SK-N-SH (cell line): Measurements from ENCODE around the gene HEPHL1. TPM values are rescaled to one million over a fixed set of nuclear protein-coding genes. Genes with fewer than 3 reads are reported as not detected.

ENCODE experiments used
- CTCF ChIA-PET: fragments of 300-600, 350-600 bp; formaldehyde crosslinking; extraction: SDS; loops from one replicate; lab custom pipeline; 2021; lab: Yijun Ruan, JAX
- POLR2A ChIA-PET: fragments of 350-600 bp; sonication (Branson Sonifier 250); formaldehyde crosslinking; extraction: SDS; loops from one replicate; lab custom pipeline; 2020; ENCODE audit warnings: antibody characterized with exemption, inconsistent platforms; lab: Yijun Ruan, JAX
- DNase-seq: peaks from one replicate; pipeline ENCODE4 v3.0.0; 2012
- H2AFZ ChIP-seq: fragments of 200-600 bp; sonication (generic); 2 replicates; pipeline ENCODE4 v1.8.1; 2016; ENCODE audit warnings: antibody characterized with exemption, mild to moderate bottlenecking, low read depth
- H3F3A ChIP-seq: fragments of 200-600 bp; sonication (generic); replicated peaks from 2 replicates; pipeline ENCODE3; 2016; ENCODE audit warnings: antibody characterized with exemption, mild to moderate bottlenecking; ENCODE audit not compliant: insufficient read depth
- H3K27ac ChIP-seq, 2 experiments: fragments of 200-500 bp in 1 of 2; fragments of 200-600 bp in 1 of 2; sonication (Bioruptor generic) in 1 of 2; sonication (generic), shearing (Covaris generic) in 1 of 2; 2 replicates each; pipeline versions ENCODE4 v1.5.1 to v1.6.1; 2014 to 2016; ENCODE audit warnings: low read depth in 2 of 2, inconsistent platforms in 1 of 2, low read length in 1 of 2, mild to moderate bottlenecking in 1 of 2, mixed read lengths in 1 of 2
- H3K27me3 ChIP-seq: fragments of 200-600 bp; sonication (generic), shearing (Covaris generic); 2 replicates; pipeline ENCODE4 v1.6.1; 2016; ENCODE audit warnings: mixed run types; ENCODE audit not compliant: insufficient read depth
- H3K36me3 ChIP-seq, 2 experiments: fragments of 200-500 bp in 1 of 2; fragments of 200-600 bp in 1 of 2; sonication (Bioruptor generic) in 1 of 2; sonication (generic) in 1 of 2; replicated peaks in 1 of 2; 2 replicates each; pipeline versions ENCODE3 to v1.5.1; 2014 to 2016; ENCODE audit warnings: low read length in 1 of 2, mild to moderate bottlenecking in 1 of 2; ENCODE audit not compliant: insufficient read depth in 2 of 2, control insufficient read depth in 1 of 2
- H3K4me1 ChIP-seq, 2 experiments: fragments of 200-500 bp in 1 of 2; fragments of 200-600 bp in 1 of 2; sonication (Bioruptor generic) in 1 of 2; sonication (generic), shearing (Covaris generic) in 1 of 2; 2 replicates each; pipeline versions ENCODE4 v1.5.1 to v1.6.1; 2014 to 2016; ENCODE audit warnings: low read depth in 1 of 2, low read length in 1 of 2, mixed run types in 1 of 2; ENCODE audit not compliant: insufficient read depth in 2 of 2, control insufficient read depth in 1 of 2
- H3K4me2 ChIP-seq: fragments of 200-600 bp; sonication (generic), shearing (Covaris generic); 2 replicates; pipeline ENCODE4 v1.6.1; 2017; ENCODE audit warnings: mixed run types
- H3K4me3 ChIP-seq, 2 experiments: fragments of 200-500 bp in 1 of 2; fragments of 200-600 bp in 1 of 2; sonication (Bioruptor generic) in 1 of 2; sonication (generic), shearing (Covaris generic) in 1 of 2; 2 replicates each; pipeline versions ENCODE4 v1.5.1 to v1.8.1; 2014 to 2016; ENCODE audit warnings: low read depth in 2 of 2, inconsistent platforms in 1 of 2, low read length in 1 of 2, mild to moderate bottlenecking in 1 of 2, mixed read lengths in 1 of 2, moderate library complexity in 1 of 2
- H3K79me2 ChIP-seq: fragments of 200-600 bp; sonication (generic); 2 replicates; pipeline ENCODE4 v1.8.1; 2017; ENCODE audit warnings: mild to moderate bottlenecking; ENCODE audit not compliant: insufficient read depth
- H3K9ac ChIP-seq: fragments of 200-600 bp; sonication (generic); 2 replicates; pipeline ENCODE4 v1.6.1; 2017; ENCODE audit warnings: mixed run types
- H3K9me2 ChIP-seq: fragments of 200-600 bp; sonication (generic); 2 replicates; pipeline ENCODE4 v1.6.1; 2017; ENCODE audit warnings: mixed run types
- H3K9me3 ChIP-seq: fragments of 200-600 bp; sonication (generic); 2 replicates; pipeline ENCODE4 v1.6.1; 2017; ENCODE audit warnings: mixed run types, mild to moderate bottlenecking, moderate library complexity
- H4K20me1 ChIP-seq: fragments of 200-600 bp; sonication (generic); 2 replicates; pipeline ENCODE4 v1.6.1; 2017; ENCODE audit warnings: mild to moderate bottlenecking, mixed run types; ENCODE audit not compliant: insufficient read depth
- CHD2 ChIP-seq: fragments of 150-350 bp; IDR thresholded peaks from 2 replicates; pipeline ENCODE4 v1.6.1; 2018; ENCODE audit warnings: low read length; ENCODE audit not compliant: partially characterized antibody
- ELF1 ChIP-seq: IDR thresholded peaks from 2 replicates; pipeline ENCODE4 v1.4.0; 2012
- EP300 ChIP-seq, 2 experiments: IDR thresholded peaks; 2 replicates each; pipeline versions ENCODE4 v1.4.0 to v1.6.1; 2012; ENCODE audit warnings: borderline replicate concordance in 1 of 2, low read depth in 1 of 2, low read length in 1 of 2
- FOSL2 ChIP-seq: IDR thresholded peaks from 2 replicates; pipeline ENCODE4 v1.4.0; 2012; ENCODE audit warnings: low read depth, mild to moderate bottlenecking, moderate library complexity, borderline replicate concordance
- GABPA ChIP-seq: IDR thresholded peaks from 2 replicates; pipeline ENCODE4 v1.4.0; 2012; ENCODE audit warnings: low read depth, mild to moderate bottlenecking
- GATA2 ChIP-seq: sonication (generic); formaldehyde crosslinking; IDR thresholded peaks from 2 replicates; pipeline ENCODE4 v1.5.0; 2020; ENCODE audit warnings: mild to moderate bottlenecking, missing genetic modification reagents
- JUND ChIP-seq: IDR thresholded peaks from 2 replicates; pipeline ENCODE4 v1.4.0; 2012
- MXI1 ChIP-seq: IDR thresholded peaks from 2 replicates; pipeline ENCODE4 v1.6.1; 2012; ENCODE audit warnings: mild to moderate bottlenecking, low read depth, low read length, improper control_type of control experiment
- POLR2AphosphoS5 ChIP-seq: IDR thresholded peaks from 2 replicates; pipeline ENCODE4 v1.6.1; 2012; ENCODE audit warnings: low read depth, low read length
- RAD21 ChIP-seq: IDR thresholded peaks from 2 replicates; pipeline ENCODE4 v1.6.1; 2012; ENCODE audit warnings: mild to moderate bottlenecking, low read length
- RFX5 ChIP-seq: IDR thresholded peaks from 2 replicates; pipeline ENCODE4 v1.6.1; 2012; ENCODE audit warnings: mild to moderate bottlenecking, improper control_type of control experiment, low read length
- RXRA ChIP-seq: IDR thresholded peaks from 2 replicates; pipeline ENCODE4 v1.4.0; 2012; ENCODE audit warnings: low read depth, mild to moderate bottlenecking, borderline replicate concordance
- TEAD4 ChIP-seq: IDR thresholded peaks from 2 replicates; pipeline ENCODE4 v1.4.0; 2012; ENCODE audit warnings: mild to moderate bottlenecking, borderline replicate concordance; ENCODE audit not compliant: insufficient read depth
- YY1 ChIP-seq: IDR thresholded peaks from 2 replicates; pipeline ENCODE4 v1.4.0; 2012; ENCODE audit warnings: low read depth, mild to moderate bottlenecking
- WGBS: methylation state at CpG from one replicate; pipeline ENCODE4 v1.1.6; 2017; ENCODE audit warnings: low lambda C conversion rate; 5-methylcytosine and 5-hydroxymethylcytosine counted together
- polyA plus RNA-seq, 3 experiments: library from polyadenylated mRNA; depleted of rRNA; stranded (reverse); fragments of >200 nt; gene quantifications; 2 replicates each; pipeline ENCODE4 v1.2.3, GENCODE V29; 2012
- TF ChIP-seq, protein P1 (sequence below): IDR thresholded peaks from 2 replicates; pipeline ENCODE4 v1.6.1; 2012; ENCODE audit warnings: mild to moderate bottlenecking, low read depth, low read length, moderate library complexity
- TF ChIP-seq, protein P2 (sequence below): IDR thresholded peaks from 2 replicates; pipeline ENCODE4 v1.4.0; 2012; ENCODE audit warnings: low read depth

HEPHL1 gene
- polyA plus RNA-seq, 1 of the 3 experiments (the other 2 are of a cell fraction) = not detected

DNA sequence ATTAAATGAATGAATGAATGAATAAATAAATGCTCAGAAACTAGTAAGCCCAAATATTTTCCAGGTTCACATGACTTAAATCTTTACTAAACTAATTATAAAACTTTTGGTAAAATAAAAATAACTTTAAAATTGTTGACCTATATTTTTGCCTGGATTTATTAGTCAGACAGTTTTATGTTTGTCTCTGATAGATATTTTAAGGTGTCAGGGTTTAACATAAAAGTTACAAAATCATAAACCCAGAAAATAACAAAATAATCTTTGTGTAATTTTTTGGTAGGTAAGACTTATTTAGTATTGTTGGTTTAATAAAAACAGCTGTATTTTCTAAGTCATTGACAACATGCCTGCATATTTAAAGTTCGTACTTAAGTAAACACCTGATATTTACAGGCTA, 27.4 kb upstream of the HEPHL1 start:
- peaks cover 5% of the 10 kb centered on the region for H3K9me3 ChIP-seq
- ChIA-PET CTCF (no interaction called here), POLR2A (no interaction called here)
- no peaks in the 10 kb centered on the region for H3K9me2 ChIP-seq
- 2% methylated on average over 1 of the region's 1 CpG for WGBS
- no peak overlapping the region for H3K27ac ChIP-seq
- no peak overlapping the region for H3K9ac ChIP-seq
- H3F3A ChIP-seq = no peaks in the 10 kb centered on the region
- H3K27me3 ChIP-seq = no peaks in the 10 kb centered on the region
- H4K20me1 ChIP-seq = no peaks in the 10 kb centered on the region
- H3K4me2 ChIP-seq = no peak overlapping the region
- TF ChIP-seq GABPA = no peak
- TF ChIP-seq RAD21 = no peak
- TF ChIP-seq, protein P1, sequence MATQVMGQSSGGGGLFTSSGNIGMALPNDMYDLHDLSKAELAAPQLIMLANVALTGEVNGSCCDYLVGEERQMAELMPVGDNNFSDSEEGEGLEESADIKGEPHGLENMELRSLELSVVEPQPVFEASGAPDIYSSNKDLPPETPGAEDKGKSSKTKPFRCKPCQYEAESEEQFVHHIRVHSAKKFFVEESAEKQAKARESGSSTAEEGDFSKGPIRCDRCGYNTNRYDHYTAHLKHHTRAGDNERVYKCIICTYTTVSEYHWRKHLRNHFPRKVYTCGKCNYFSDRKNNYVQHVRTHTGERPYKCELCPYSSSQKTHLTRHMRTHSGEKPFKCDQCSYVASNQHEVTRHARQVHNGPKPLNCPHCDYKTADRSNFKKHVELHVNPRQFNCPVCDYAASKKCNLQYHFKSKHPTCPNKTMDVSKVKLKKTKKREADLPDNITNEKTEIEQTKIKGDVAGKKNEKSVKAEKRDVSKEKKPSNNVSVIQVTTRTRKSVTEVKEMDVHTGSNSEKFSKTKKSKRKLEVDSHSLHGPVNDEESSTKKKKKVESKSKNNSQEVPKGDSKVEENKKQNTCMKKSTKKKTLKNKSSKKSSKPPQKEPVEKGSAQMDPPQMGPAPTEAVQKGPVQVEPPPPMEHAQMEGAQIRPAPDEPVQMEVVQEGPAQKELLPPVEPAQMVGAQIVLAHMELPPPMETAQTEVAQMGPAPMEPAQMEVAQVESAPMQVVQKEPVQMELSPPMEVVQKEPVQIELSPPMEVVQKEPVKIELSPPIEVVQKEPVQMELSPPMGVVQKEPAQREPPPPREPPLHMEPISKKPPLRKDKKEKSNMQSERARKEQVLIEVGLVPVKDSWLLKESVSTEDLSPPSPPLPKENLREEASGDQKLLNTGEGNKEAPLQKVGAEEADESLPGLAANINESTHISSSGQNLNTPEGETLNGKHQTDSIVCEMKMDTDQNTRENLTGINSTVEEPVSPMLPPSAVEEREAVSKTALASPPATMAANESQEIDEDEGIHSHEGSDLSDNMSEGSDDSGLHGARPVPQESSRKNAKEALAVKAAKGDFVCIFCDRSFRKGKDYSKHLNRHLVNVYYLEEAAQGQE = no peak
- no peak for TF ChIP-seq GATA2
- TF ChIP-seq YY1 = no peak
- TF ChIP-seq, protein P2, sequence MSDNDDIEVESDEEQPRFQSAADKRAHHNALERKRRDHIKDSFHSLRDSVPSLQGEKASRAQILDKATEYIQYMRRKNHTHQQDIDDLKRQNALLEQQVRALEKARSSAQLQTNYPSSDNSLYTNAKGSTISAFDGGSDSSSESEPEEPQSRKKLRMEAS = no peak
- H3K4me1 ChIP-seq = no peaks in the 10 kb centered on the region
- no peaks in the 10 kb centered on the region for H3K36me3 ChIP-seq
- no peak for DNase-seq
- no peak overlapping the region for H2AFZ ChIP-seq
- no peaks in the 10 kb centered on the region for H3K79me2 ChIP-seq
- no peak overlapping the region for H3K4me3 ChIP-seq

DNA sequence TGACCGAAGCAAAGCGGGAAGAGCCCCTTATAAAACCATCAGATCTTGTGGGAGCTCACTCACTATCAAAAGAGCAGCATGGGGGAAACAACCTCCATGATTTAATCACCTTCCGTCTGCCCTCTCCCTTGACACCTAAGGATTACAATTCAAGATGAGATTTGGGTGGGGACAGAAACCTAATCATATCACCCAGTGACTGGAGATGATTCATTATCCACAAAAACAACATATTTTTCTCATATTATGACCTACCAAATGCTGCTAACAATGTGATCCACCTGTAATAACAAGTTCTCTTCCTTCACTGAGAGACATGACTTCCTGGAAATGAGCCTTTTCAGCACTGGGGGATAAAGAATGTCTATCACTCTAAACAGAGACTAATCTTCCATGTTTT, 23.4 kb upstream of the HEPHL1 start:
- no peaks in the 10 kb centered on the region for H3K4me1 ChIP-seq
- H3K4me2 ChIP-seq = no peak overlapping the region
- no peaks in the 10 kb centered on the region for H3K9me2 ChIP-seq
- H3F3A ChIP-seq = no peaks in the 10 kb centered on the region
- no peaks in the 10 kb centered on the region for H3K27me3 ChIP-seq
- no peaks in the 10 kb centered on the region for H3K79me2 ChIP-seq
- H3K4me3 ChIP-seq = no peak overlapping the region
- ChIA-PET CTCF (no interaction called here), POLR2A (no interaction called here)
- H3K9me3 ChIP-seq = peaks cover 5% of the 10 kb centered on the region
- H3K9ac ChIP-seq = no peak overlapping the region
- no peak for DNase-seq
- H3K36me3 ChIP-seq = no peaks in the 10 kb centered on the region
- H4K20me1 ChIP-seq = no peaks in the 10 kb centered on the region
- H3K27ac ChIP-seq = no peak overlapping the region
- H2AFZ ChIP-seq = no peak overlapping the region
- TF ChIP-seq TEAD4 (no peak), POLR2AphosphoS5 (no peak), YY1 (no peak), EP300 (IDR thresholded peaks at IDR 0.05; ENCODE audit: borderline replicate concordance in 1 of 2, low read depth in 1 of 2, low read length in 1 of 2) (no peak), ELF1 (no peak), GABPA (no peak), JUND (no peak), RXRA (no peak), RFX5 (no peak), MXI1 (no peak), FOSL2 (no peak), RAD21 (no peak), CHD2 (no peak)
- TF ChIP-seq, protein P1 = no peak
- WGBS = 0% methylated on average over 3 of the region's 3 CpGs
